GM18907 (cell line): ENCODE data around the gene TMCC1.
"Not testable (repeated sequence)": the region's sequence is repeated elsewhere in the genome, so short reads cannot be mapped to it uniquely, and the experiment has no call there.

Experiments
- ATAC-seq: cut with Tn5 transposase; IDR thresholded peaks from one replicate; pipeline ENCODE4 v1.9.1; 2021; ENCODE audit warnings: mild to moderate bottlenecking, moderate library complexity; ENCODE audit not compliant: unreplicated experiment

Gene TMCC1

DNA sequence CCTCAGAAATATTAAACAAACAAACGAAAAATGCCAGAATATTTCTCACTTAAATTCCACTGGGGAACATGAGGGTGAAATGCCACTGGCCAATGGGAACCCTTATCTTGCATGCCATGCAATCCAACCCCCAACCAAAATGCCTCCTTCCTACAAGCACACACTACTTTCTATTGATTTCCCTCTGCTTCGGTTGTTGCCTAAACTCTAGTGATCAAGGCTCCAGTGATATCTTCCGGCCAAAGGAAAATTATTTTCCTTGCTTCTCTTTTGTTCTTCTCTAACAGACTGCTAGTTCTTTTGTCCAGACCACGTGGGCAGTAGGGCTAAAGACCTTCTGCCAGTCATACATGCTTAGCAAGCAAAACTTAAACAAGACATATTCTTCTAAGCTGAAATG lies 115.7 kb downstream of the TMCC1 start:
- no peak for ATAC-seq

DNA sequence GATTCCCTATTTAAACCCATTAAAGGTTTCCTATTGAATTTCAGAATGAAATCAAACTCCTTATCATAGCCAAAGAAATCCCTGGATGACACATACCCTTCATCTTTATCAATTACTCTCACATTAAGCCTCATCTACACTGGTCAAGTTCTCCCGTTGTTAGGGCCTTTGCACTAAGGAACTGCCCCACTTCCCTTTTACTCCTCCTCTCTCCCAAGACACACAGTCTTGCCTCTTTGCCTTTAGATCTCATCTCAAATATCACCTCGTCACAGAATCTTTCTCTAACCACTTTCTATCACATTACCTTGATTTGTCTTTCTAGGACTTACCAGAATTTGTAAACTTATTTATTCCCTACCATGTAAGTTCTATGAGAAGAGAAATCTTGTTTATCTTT lies 117.6 kb downstream of the TMCC1 start:
- no peak for ATAC-seq

DNA sequence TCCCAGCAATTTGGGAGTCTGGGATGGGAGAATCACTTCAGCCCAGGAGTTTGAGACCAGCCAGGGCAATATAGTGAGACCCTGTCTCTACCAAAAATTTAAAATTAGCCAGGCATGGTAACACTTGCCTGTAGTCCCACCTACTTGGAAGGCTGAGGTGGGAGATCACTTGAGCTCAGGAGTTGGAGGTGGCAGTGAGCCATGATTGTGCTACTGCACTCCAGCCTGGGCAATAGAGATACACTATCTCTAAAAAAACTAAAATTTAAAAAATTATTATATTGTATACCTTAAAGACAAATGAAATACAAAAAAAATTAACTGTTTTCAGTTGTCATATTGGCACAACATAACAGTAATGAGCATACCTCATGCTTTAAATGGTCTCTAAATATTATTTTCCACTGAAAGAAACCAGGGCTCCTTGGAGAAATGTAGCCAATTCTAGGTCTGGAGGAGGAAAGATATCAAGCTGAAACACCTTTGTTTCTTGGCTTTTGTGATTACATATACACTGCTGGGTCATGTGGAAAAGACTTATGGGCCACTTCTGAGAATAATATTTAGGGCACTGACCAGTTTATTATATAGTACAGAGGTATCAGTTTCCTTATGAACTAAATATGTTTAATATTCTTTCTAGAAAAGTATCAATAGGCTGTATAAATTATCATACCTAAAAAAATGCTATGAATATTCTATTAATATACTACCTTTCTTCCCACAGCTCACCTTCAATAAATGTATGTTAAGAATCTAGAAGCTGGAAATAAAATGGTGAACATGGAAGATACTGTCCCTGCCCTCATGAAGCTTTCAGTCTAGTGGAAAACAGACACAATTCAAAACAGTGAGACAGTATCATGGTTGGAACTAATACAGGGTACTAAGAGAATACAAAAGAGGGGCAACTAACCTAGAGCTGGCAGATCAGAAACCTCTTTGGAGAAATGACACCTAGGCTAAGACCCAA lies 119.5 kb downstream of the TMCC1 start:
- no peak for ATAC-seq

DNA sequence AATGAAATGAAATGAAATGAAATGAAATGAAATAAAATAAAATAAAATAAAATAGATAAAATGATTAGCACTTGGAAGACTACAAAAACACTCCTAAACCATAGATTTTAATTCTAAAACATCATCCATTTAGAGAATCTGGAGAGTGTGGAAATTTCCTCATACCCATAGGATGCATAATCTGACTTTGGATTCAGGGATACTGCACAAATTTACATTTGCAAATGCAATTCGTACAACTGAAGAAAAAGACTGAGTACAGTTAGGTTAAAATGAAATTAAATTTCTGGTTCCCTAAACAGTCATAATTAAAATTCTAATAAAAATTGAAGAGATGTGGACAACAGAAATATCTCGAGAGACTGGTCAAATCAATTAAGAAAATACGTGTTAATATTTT lies 122.9 kb downstream of the TMCC1 start:
- no peak for ATAC-seq

DNA sequence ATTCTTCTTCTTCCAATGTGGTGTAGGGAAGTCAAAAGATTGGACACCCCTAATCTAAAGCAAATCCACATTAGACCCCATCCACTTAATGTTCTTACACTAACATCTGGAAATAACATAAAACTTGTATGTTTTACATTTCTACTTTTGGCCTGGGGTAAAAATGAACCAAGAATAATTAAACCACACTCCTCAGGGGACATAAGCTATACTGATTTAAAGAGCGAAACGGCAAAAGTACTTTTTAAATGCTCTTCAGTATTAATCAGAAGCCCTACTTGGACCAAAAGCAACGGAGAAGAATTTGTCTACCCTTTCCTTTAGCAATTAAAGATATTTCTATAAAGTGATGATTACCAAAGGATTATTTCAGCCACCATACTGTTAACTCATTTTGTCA lies 123.9 kb downstream of the TMCC1 start:
- ATAC-seq, result no peak

DNA sequence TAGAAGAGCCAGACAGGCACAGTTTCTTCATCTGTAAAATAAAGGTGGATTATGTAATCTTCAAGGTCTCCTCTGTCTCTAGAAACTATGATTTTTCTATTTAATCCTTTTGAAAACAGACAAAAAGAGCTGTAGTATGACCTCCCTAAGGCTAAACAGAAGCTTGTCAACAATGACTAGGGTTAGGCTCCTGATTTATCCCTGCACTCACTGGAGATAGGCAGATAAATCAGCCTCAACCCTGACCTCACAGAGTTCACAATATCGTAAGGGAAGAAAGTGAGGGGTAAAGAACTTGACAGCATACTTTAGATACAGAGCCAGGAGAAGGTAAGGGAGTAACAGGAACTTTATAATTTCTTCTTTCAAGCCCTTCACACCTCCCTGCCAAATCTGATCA lies 124.8 kb downstream of the TMCC1 start:
- ATAC-seq, result no peak

DNA sequence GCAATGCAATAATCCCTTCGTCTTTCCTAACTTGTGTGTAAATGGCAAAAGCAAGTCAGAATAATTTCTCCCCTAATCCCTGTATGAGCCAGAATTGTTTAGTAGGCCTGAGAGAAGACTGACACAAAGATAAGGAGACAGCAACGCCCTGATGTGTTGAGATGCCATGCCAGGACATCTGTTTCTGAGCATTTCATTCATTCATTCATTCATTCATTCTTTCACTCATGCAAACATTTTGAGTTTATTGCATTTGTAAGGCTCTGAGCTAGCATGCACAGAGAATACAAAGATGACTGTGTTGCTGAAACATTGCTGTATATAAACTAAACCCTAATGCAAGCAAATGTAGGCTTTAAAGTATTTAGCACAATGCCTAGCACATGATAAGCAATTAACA lies 127.4 kb downstream of the TMCC1 start:
- no peak for ATAC-seq

DNA sequence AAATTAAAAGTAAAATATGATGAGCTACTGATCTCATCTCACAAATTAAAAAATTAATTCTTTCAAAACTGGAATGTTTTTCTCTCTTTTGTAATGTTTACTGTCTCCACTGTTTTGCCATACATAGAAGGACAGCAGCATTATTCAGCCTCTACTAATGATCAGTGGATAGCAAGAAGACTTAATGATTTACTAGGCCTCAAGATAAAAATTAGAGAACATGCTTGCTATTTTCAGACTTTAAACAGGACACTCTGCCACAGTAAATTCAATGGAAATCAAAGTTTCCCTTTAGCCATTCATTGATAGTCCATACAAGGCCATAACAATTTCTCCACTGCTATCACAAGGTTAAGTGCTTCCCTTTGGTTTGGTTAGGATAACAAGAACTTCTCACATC lies 129.4 kb downstream of the TMCC1 start:
- ATAC-seq, result no peak

DNA sequence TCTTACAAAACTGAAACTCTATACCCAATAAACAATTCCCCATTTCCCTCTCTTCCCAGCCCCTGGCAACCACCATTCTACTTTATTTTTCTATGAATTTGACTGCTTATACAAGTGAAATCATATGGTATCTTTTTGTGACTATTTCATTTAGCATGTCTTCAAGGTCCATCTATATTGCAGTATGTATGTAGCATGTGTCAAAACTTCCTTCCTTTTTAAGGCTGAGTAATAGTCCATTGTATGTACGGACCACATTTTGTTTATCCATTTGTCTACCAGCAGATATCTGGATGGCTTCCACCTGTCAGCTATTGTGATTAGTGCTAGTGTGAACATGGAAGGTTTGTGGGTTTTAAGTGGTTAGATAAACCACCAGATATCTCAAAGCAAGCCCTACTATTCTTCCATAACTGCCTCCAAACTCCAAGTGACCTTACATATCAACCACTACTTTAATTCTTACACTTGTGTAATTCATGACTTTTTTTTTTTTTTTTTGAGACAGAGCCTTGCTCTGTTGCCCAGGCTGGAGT lies 134.7 kb downstream of the TMCC1 start:
- ATAC-seq, result no peak

DNA sequence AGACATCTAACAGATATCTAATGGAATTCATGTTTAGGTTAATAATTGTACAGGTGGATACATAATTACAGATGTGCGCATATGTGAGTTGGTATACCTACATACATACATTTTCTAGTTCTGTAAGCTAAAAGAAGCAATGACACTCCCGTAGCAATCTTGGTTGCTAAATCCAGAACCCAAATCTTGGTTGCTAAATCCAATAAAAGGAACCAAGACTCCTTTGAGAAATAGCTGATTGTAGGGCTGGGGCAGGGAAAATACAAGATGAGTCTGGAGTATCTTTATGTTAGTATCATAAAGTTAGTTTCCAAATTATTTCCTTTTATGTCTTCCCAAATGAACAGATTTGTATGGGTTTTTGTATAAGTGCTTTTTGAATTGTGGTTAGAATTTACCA lies 135.2 kb downstream of the TMCC1 start:
- no peak for ATAC-seq

DNA sequence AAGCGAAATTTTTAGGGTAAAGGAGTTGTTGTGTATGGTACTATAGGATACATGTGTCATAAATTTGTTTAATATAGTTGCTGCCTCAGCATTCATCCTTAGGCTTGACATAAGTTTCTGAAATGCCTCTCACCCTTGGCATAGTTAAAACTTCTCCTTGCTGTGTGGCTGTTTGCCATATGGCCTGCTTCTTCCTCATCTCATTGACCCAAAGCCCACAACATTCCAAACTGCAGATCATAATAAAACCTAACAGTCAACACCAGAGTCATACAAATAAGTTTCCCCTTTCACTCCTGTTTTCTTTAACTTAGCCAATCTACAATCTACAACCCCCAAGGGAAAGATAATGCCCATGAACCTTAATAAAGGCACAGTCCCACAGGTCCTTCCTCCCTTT lies 136.6 kb downstream of the TMCC1 start:
- no peak for ATAC-seq

DNA sequence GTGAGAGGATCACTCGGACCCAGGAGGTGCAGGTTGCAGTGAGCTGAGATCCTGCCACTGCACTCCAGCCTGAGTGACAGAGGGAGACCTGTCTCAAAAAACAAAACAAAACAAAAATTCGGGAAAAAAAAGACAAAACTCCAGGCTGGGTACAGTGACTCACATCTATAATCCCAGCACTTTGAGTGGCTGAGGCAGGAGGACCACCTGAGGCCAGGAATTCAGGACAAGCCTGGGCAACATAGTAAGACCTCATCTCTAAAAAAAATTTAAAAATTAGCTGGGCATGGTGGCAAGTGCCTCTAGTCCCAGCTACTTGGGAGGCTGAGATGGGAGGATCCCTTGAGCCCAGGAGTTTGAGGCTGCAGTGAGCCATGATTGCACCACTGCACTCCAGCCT lies 142.4 kb downstream of the TMCC1 start:
- not testable (repeated sequence) for ATAC-seq

DNA sequence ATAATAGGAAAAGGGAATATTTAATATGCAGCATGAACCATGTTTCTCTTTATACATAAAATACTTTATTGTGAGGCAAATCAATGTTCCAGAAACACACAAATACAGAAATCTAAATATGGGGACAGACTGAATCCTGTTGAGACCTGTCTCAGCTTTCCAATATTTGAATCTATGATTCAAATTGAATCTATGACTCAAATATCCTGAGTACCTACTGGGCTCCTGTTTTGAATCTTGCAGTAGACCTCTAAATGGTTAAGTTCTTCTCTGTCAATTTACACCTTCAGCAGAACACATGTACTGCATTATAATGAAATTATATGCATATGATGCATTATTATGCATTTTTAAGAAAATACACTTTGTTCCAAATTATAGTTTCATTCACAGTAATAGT lies 143.8 kb downstream of the TMCC1 start:
- ATAC-seq, result no peak

DNA sequence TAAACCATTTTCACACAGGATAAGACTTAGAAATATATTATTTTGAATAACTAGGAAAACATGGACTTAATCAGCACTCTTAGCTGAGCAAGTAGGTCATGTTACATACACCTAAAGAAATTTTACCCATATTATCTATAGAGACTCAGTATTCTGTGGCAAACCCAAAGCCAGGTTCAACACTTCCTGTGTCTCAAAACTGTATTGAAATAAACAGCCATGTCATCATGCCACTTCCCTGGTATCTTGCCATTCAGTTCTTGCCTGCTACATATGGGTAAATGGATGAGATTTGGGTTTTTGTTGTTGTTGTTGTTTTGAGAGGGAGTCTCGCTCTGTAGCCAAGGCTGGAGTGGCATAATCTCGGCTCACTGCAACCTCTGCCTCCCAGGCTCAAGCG lies 145.5 kb downstream of the TMCC1 start:
- ATAC-seq, result no peak

DNA sequence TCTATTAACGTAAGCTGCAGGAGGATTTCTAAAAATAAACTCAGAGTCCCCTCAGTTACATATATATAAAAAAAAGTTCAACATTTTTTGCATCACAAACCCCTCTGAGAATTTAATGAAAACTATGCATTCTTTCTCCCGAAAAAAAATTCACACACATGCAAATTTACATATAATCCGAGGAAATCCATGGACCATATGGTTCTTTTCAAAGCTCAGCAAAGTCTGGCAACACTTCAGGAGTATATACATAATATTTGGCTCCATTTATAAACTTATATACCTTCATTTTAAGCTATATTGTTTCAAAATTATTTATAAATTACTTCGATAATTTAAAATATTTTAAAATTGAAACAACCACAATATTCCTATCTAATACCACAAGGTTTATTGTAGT lies 146.4 kb downstream of the TMCC1 start:
- ATAC-seq, result no peak

DNA sequence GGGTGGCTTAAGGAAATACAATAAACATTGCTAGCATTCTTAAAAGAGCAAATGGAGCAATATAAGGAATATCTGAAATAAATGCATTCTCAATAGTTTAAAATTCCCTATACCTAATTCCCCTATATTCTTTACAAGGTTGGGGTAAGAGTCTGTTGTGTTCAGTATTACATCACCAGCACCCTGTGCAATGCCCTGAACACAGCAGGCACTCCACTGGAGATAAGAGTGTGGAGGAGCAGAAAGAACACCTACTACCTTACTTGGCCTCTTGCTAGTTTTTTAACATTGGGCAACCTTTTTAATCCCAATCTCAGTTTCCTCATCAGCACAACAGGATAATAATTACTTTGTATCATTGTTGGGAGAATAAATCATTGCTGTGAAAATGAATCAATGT lies 146.9 kb downstream of the TMCC1 start:
- ATAC-seq, result no peak

DNA sequence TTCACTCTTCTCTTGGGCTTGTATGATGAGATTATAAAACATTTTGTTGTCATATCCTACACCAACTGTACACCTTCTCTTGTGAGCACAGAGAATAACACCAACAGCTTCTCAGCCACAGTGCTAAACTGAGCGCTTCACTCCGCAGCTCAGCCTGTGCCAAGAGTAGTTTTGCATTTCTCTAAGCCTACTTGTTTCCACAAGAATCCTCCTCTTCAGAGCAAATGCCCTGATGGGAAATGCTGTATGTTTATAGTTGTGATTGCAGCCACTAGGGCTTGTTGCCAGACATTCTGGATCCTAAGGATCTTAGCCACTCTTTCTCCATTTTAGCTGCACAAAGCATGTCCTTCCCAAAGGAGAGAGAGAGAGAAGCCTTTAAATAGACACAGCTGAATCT lies 148.3 kb downstream of the TMCC1 start:
- ATAC-seq, result no peak

DNA sequence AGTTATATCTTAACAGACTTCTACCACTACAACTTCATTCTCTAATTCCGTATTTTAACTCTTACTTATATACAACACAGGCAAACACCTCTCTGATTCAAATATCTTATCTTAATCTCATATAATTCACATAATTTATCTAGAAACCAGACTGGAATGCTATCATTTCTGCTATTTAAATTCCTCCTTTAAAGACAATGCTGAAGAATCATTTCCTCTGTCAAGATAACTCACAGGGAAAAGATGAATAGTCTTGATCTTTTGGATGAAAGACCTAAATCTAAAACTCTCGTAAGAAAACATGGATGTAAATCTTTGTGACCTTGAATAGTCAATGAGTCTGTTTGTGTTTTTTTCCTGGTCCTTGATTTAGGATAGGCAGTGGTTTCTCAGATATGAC lies 151.7 kb downstream of the TMCC1 start:
- ATAC-seq, result no peak

DNA sequence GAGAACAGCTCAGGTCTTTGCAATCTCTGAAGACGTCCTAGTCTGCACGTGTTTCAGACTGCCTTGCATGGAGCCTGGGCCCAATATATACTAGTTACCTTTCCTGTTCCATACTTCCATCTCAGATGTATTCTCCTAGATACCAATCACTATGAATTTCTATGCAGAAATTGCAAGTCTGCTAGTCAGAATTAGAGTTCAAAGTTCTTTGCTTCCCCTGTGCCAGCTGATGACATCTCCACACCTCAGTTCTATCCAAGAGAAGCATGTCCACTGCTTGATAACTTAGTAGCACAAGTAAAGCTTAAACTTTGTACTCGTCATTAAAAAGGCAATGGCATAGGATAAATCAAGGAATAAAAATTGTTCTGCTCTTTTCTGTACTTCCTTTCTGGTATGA lies 153.4 kb downstream of the TMCC1 start:
- no peak for ATAC-seq

DNA sequence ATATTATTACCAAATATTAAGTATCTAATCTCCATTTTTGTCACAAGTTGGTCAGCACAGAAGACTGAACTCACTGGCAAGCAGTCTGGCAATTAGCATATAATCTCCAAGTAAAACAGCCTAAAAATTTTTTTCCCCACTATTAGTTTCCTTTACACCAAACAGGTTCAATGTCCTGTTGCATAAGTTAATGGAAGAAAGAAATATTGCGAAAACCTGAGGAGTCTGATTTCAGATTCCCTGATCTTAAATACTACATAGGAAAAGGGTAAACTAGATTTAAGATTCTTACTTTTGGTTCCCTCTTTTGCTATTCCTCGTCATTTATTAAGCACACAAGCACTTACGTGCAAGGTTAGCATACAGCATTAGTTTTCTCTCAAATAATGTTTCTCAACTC lies 153.9 kb downstream of the TMCC1 start:
- ATAC-seq, result no peak

DNA sequence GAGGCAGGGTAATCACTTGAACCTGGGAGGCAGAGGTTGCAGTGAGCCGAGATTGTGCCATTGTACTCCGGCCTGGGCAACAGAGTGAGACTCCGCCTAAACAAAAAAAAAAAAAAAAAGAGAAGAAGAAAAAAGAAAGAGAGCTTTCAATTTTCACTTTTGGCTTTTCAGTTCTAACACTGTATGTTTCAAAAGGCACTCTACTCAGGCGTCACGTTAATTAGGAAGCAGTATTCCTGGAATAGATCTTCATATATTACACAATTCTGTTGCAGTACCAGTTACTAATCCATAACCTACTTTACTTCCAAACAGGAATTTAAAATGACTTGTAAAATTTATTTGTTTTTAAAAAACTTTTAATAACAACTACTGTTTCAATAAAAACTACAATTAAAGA lies 155.3 kb downstream of the TMCC1 start:
- ATAC-seq, result no peak

DNA sequence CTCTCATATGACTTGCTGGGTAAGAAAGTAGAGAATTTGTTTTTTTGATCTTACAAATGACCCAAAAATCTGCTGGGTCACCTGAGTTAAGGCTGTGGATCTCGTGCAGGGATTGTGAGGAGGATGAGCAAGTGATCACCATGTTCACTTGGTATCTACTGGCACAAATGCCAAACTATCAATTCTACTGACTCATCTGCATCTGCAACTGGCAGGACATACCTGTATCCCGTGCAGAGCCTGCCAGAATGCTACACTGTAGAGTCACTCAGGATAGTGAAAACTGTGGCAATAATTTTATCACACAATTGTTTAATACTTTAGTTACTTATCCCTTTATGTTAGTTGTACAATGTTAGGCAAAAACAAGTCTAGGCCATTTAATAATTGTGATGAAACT lies 157.4 kb downstream of the TMCC1 start:
- no peak for ATAC-seq

DNA sequence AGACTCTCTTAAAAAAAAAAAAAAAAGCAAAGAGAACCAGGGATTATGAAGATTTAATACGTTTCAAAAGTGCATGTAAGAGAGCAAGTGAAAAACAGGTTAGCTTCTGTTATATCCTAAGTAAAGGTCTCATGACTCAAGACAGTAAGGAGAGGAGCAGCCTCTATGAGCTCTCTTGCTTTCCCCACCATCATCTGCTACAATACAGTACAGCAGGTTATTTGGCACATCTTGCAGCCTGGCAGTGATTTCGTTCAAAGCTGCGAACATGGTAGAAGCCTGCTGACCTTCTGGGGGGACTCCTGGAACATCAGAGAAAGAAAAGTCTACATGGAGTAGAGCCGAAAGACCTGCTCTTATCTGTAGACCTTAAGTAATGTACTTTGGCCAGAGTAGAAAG lies 157.9 kb downstream of the TMCC1 start:
- ATAC-seq, result no peak
